ENCODE data around the gene ALB.

DNA sequence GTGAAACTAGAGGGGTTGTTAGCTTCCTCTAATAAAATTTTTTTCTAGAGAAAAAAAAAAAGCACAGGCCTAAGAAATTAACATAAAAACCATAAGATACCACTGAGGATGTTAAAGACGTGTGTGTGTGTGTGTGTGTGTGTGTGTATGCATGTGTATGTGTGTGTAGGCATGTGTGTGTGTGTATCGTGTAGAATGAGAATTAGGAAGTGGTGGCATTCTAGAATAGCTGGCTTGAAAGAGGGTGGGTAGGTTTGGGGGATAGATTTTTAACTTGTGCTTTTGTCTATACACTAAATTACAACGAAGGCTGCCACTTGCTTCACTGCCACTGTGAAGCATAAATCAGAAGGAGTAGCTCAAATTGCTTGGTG is 54.9 kb downstream of the ALB start:
- TF ChIP-seq, protein P1, sequence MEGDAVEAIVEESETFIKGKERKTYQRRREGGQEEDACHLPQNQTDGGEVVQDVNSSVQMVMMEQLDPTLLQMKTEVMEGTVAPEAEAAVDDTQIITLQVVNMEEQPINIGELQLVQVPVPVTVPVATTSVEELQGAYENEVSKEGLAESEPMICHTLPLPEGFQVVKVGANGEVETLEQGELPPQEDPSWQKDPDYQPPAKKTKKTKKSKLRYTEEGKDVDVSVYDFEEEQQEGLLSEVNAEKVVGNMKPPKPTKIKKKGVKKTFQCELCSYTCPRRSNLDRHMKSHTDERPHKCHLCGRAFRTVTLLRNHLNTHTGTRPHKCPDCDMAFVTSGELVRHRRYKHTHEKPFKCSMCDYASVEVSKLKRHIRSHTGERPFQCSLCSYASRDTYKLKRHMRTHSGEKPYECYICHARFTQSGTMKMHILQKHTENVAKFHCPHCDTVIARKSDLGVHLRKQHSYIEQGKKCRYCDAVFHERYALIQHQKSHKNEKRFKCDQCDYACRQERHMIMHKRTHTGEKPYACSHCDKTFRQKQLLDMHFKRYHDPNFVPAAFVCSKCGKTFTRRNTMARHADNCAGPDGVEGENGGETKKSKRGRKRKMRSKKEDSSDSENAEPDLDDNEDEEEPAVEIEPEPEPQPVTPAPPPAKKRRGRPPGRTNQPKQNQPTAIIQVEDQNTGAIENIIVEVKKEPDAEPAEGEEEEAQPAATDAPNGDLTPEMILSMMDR (IDR thresholded peaks at IDR 0.05) = no peak
- no peak for TF ChIP-seq POLR2A (IDR thresholded peaks at IDR 0.05)
